ENCODE results near the gene PHF19.

PHF19 gene

GRCh38 chr9:120913647-120914264 lies 36.8 kb upstream of the PHF19 start:
- DNase-seq (ENCODE audit: low read depth, low spot score) = no peak

GRCh38 chr9:120912958-120913646 lies 36.1 kb upstream of the PHF19 start:
- no peak for DNase-seq (ENCODE audit: low read depth, low spot score)

DNA sequence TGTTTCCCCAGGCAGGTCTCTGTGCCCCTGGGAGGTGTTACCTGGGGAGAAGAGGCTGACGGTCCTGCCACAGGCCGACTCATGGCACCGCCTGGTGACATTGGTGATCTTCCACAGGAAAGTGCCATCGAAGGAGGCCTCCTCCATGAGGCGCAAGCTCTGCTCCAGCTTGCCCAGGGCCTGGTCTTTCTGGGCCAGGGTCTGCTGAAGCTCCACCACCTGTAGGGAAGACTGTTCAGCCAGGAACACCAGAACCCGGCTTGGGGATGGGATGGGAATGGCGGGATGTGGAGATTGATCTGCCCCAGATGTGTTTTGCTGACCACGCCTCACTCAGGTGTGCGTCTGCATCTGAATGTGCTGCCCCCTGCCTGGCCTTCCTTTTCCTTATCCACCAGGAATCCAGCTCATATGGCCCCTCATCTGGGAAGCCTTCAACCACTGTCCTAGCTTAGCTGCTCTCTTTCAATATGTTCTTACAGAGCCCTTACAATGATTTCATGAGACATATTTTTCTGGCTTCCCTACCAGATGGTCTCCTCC lies 34.4 kb upstream of the PHF19 start:
- DNase-seq (ENCODE audit: low read depth, low spot score) = no peak

DNA sequence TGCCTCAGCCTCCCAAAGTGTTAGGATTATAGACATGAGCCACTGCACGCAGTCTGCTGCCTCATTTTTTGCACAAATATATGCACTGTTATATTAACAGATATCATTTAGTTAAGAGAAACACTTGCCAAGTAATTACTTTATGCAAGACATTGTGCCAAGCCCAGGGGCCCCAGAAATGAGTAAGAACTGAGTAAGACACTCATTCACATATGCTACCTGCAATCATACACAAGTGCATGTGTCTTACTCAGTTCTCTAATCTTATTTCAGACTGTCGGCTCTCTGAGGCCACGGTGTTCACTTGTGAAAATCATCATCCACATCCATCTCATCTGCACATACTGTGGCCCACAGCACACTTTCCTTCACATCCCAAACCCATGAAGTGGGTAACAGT lies 33.7 kb upstream of the PHF19 start:
- no peak for DNase-seq (ENCODE audit: low read depth, low spot score)

- DNase-seq (ENCODE audit: low read depth, low spot score) = no peak
Measured at GRCh38 chr9:120909904-120910303, 32.9 kb upstream of the PHF19 start.

- no peak for DNase-seq (ENCODE audit: low read depth, low spot score)
Measured at GRCh38 chr9:120905315-120906164, 28.6 kb upstream of the PHF19 start.

GRCh38 chr9:120904978-120905301 lies 28.0 kb upstream of the PHF19 start:
- no peak for DNase-seq (ENCODE audit: low read depth, low spot score)

GRCh38 chr9:120904061-120904977 lies 27.3 kb upstream of the PHF19 start:
- DNase-seq (ENCODE audit: low read depth, low spot score) = no peak

DNA sequence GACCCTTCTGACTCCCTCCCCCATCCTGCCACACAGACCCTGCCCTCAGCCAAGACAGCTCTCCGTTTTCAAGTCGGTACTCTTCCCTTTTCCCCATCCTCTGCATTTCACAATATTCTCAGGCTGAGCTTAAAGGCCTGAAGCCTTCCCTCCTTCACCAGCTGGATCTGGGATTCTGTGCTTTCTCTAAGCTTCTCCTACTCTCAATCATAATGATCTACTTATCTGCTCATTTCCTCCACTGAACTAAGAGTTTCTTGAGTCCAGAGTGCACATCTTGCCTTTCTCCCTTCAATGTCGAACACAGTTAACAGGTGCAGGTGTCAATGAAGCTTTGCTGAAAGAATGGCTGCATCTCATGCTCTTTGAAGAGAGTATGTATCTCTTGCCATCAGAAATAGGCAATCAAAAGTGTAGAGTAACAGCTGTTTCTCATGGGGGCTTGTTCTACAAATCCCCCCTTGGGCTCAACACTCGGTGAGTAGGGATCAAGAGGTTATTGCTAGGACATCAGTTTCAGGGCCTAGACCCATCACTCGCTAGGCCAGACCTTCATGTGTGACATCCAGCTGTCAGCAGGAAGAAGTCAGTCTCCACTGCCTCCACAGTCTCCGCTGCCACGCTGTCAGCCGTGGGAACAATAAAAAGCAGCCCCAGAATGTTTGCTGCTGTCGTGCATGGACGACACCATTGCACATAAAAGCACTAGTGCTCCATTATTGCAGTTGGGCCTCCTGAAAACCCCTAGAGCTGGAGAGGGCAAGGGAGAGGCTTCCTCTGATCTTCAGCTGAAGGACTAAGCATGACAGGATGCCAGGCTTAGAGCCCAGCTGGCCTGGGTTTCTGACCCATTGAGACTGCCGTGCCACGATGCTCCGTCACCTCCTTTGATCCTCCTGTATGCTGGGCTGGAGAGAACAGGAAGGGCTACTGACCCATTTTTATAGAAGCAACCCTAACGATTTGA lies 25.9 kb upstream of the PHF19 start:
- no peak for DNase-seq (ENCODE audit: low read depth, low spot score)

DNA sequence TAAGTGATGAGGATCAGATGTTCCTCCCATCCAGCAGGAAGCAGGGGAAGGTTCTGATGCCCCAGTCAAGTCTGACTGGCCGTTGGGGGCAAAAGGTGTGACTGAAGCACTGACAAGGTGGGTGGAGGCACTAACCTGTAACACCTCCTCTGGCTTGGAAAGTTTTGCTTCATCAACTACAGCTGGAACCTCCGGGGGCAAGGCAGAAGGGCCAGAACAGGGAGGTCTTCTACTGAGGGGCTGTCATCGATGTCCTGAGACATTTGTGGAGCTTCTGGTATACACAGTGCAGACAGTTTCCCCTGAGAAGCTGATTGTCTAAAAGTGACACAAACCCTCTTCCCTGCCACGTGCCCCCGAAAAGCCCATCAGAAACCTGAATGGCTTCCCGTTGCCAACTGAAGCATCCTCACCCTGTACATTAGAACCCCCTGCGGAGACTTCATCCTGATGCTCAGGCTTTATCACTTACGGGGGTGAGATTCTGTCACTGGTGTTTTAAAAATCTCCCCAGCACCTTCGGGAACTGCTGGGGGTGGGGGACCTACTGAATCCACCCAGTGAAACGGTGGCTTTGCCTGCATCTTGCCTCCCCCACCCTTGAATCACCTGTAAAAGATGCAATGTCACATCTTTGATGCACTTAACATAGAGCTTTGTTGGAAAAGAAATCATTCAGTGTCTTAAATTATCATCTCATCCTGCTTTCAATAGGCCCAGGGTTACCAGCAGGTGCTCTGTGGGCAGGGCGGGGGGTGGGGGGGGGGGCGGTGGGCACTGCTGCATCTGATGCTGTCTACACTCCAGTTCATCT lies 25.0 kb upstream of the PHF19 start:
- DNase-seq (ENCODE audit: low read depth, low spot score) = no peak

DNA sequence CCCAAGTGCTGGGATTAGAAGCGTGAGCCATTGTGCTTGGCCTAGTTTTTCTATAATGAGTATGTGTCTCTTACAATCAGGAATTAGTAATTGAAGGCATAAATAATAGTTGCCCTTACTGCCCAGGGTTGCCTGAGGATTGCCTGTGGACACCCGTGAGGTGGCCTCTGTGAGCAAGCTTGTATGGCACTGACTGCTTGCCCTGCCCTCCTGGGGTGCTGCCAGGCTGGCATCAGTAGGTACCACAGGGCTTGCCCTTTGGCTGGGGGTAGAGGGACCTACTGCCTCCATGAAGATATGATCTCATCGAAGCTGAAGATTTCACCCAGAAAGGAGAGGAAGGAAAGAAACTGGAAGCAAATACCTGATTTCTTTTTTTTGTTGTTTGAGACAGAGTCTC lies 23.8 kb upstream of the PHF19 start:
- DNase-seq (ENCODE audit: low read depth, low spot score) = no peak

DNA sequence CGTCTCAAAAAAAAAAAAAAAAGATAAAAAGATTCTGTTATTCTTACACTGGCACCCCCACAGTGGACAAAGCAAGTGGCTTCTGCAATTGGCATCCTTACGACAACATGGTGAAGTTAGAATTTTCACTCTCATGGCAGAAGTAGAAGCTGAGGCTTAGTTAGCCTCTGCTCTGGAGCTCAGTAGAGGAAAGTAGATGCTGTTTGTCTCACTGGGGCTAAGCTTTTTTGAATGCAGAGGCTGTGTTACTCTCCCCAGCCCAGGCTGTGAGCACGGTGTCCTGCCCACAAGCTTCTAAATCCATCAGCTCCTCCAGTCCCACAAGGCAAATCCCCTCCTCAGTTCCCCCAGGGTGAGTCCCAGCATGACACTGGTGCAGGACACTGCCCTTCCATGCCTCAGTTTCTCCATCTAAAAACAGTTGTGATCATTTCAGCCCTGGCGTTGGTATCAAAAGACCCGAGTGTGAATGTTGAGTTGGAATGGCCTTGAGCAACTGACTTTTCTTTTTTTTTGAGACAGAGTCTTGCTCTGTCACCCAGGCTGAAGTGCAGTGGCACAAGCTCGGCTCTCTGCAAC lies 22.6 kb upstream of the PHF19 start:
- DNase-seq (ENCODE audit: low read depth, low spot score) = no peak

- DNase-seq (ENCODE audit: low read depth, low spot score) = no peak
Measured at GRCh38 chr9:120898396-120898795, 21.4 kb upstream of the PHF19 start.

- no peak for DNase-seq (ENCODE audit: low read depth, low spot score)
Measured at GRCh38 chr9:120895951-120896350, 19.0 kb upstream of the PHF19 start.

DNA sequence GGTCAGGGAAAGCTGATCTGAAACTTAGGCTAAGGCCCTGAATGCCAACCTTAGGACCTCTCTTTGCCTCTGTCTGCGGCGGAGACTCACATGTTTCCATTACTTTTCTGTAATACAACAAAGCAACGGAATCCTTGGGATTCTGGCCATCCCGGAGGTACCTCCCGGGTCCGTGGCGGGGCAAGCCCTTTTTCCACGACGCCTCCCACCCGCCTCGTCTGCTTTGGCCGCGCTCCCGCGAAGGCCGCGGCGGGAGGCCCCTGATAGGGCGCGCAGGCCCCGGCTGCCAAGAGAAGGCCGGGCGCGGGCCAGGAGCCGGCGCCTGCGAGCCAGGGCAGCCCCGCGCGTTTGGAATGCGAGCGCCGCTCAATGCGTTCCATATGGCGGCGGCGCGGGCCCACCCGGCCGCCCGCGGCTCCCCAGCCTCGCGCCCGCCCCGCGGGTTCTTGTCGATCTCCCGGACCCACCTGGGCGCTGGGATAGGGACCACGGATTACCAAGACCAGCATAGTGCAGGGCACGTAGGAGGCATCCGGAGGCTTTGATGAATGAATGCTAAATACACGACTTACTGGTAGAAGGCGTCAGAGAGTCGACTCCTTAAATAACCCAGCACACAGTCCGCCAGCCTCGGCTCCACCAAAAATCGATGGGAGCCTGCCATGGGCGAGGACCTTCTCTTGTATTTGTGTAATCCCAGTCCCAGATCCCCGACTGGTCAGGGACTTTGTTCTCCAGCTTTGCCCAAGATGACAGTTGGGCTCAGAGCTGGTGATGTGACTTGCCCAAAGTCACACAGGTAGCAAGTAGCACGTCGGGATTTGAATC lies 17.5 kb upstream of the PHF19 start:
- no peak for DNase-seq (ENCODE audit: low read depth, low spot score)

DNA sequence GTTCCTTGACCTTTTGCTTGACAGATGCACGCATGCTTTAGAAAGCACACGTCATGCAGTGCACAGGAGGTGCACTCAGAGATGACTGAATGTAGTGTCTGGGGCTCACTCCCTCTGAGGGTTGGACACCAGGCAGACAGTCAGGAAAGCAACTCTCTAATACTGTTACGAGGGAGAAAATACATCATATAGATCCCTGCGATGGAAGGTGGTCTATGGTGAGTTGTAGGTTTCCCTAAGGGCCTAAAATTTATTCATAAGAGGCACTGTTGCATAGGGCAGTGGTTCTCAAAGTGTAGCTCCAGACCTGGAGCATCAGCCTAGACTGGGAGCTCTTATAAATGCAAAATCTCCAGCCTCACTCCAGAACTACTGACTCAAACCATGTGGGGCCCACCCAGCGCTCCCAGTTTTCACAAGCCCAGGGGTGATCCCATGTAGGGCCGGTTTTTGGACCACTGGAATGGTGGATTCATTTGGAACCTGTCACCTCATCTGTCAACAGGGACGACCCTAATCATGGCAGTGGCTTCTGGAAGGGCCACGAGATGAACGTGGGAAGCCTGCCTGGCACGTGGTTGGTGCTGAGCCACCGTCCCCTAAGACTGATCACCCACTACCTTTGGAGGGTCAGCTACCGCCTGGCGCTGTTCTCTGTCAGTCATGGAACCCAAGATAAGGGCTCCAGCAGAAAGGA lies 16.8 kb upstream of the PHF19 start:
- DNase-seq (ENCODE audit: low read depth, low spot score) = no peak

DNA sequence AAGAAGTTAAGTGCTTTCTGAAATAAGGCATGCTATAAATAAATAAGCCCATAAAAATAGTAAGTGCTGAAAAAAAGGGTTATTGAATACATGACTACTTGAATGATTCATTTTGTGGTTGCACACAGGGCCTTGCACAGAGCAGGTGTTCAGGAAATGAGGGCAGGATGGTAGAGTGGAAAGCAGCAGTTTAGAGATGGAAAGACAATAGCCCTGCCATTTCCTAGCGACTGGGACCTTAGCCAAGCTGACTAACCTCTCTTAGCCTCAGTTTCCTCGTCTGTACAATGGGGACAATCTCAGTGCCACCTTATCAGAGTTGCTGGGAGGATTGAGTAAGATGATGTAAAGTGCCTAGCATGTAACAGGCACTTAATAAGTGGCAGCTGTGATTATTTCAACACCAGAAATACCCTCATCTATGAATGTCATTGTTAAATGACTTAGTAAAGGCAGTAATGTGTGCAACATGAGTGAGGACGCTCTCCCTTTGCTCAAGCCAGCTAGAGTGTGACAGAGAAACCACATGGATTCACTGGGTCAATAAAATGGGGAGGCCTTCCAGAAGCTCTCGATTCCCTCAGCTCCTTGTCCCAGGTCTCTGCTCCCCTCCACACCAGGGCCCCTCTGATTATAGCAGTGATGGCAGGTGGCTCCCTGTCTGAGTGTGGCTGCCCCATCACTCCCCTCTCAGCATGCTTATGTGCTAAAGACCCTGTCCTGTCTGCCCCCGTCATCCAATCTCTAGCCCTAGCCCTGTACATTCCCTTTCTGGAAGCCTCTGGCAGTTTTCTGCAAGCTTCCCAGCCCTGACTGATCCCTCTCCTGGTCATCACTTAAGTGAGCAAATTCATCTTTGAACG lies 16.0 kb upstream of the PHF19 start:
- DNase-seq (ENCODE audit: low read depth, low spot score) = no peak

All from brain pericyte (primary cell).